GM21619 (cell line): ENCODE measurements around the gene ARL6.
"Not testable (repeated sequence)": the region's sequence is repeated elsewhere in the genome, so short reads cannot be mapped to it uniquely, and the experiment has no call there.

Experiments
- ATAC-seq: cut with Tn5 transposase; IDR thresholded peaks from one replicate; pipeline ENCODE4 v1.9.1; 2021; ENCODE audit not compliant: unreplicated experiment

ARL6 gene

DNA sequence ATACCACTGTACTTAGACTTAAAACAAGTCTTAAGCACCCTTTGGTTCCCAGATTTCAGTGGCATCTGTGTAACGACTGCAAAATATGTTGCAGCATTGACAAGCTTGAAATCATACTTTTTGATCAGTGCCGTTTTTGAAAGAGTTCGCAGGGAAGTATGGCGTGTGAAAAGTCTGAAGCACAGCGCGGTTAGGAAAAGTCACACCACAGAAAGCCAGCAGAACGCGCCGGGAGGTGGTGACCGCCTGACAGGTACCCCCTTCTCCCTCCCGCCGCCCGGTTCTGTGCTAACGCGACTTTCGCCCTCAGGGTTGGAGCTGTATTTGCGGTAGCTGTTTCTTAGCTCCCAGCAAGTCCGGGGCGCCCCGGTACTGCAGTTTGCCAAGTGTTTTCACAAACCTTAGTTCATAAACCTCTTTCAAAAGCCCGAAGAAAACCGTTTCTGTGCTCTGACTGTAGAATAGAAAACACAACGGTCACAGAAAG is 56.8 kb downstream of the ARL6 start:
- peak; percentile 49 for ATAC-seq

- ATAC-seq = peak; percentile 97
These were observed 57.3 kb downstream of the ARL6 start, which contains the start of gene CRYBG3 for GRCh38 chr3:97821774-97822358. Gene CRYBG3, plus strand, starts transcription at chr3:97822011. Its CDS starts 196 bp downstream, at chr3:97822207.

DNA sequence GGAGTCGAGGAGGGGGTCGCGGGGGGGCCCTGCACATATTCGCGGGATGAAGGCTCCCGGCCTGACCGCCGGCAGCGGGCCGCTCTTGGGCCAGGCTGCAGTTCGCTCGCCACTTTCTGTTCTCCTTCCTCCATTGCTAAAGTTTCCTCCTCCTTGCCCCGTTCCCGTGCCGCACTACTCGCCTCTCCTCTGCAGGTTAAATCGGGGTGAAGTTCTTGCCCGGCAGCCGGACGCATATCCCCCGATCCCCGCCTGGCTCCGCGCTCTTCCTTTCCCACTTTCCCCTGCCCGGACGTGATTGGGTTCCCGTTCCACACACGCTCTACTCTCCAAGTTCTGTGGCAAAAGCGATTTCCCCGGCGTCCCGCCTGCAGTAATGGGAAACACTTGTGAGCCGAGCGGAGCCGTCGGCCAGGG is 57.8 kb downstream of the ARL6 start:
- ATAC-seq = peak; percentile 28

DNA sequence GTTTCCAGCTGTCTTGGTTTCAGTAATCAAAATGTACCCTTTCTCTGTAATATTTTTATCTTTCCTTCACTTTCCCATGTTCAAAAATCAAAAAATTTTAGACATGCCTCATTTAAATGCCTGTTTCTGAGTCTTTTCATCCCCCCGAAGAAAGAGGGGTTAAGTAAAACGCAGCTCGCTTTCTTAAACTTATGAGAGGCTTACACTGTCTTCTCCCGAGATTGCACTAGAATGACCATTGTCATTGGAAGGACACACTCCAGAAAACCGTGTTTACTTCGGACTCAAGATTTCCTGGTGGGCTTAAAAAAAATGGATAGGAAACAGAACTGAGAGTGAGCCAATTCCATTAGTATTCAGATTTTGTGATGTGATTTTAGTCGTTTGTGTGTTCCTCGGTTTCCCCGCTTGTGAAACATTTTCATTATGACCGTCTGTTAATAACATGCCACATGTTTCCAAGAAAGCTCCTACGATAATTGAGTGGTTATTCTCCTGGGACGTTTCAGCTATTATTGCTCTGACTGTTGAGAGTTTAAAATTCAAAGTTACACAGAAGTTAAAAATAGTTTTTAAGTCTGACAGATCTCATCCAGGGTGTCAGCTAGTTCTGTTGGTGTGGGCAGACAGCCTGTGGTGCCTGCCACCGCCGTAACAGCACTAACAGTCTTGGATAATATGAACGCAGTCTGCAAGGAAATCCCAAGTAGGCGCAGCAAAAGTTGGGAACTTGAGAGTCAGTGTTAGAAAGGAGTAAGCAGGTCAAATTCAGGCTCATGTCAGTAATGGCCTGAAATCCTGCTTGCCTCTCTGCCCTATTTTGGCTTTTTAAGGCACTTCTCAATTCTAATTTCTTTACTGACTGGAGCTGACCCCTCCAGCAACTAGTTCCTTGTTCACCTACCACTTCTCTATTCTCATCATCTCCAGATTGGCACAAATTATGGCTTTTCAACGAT is 58.8 kb downstream of the ARL6 start:
- no peak for ATAC-seq

DNA sequence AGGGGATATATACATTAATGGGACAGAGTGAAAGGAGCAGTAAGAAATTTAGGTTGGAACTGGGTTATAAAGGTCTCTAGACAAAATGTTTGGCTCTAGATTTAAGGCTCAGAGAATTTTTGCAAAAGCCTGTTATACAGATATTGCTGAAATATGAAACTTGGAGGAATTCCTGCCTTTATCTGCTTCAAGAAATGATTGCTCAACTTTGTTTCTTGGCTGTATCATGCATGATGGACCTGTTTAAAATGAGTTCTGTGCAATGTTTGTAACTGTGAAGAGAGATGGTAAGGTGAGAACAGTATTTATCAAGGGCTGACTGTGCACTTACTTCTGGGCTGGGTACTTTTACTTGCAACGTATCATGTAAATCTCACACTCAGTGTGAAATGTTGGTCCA is 60.5 kb downstream of the ARL6 start:
- no peak for ATAC-seq

GRCh38 chr3:97827741-97828471 is 63.3 kb downstream of the ARL6 start:
- no peak for ATAC-seq

DNA sequence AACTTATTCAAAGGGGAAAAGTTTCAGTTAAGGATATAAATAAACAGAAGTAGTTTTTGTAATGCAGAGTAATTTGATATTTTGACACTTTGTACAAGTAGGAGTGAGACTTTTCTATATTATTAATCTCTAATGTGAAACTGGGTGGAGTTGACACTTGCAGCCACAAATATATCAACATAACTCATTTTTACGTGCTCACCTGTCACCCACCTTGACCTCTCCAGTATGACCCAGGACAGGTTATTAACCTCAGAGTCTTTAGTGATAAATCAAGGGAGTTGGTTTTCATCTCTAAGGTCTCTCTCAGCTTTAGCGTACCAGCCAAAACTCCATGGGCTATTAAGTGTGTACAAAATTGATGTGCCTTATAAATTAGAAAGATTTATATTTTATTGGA is 64.6 kb downstream of the ARL6 start:
- no peak for ATAC-seq

GRCh38 chr3:97830638-97831037 is 66.1 kb downstream of the ARL6 start:
- no peak for ATAC-seq

GRCh38 chr3:97831140-97831539 is 66.6 kb downstream of the ARL6 start:
- ATAC-seq = no peak

- not testable (repeated sequence) for ATAC-seq
These were observed 68.6 kb downstream of the ARL6 start for GRCh38 chr3:97833184-97833583.

DNA sequence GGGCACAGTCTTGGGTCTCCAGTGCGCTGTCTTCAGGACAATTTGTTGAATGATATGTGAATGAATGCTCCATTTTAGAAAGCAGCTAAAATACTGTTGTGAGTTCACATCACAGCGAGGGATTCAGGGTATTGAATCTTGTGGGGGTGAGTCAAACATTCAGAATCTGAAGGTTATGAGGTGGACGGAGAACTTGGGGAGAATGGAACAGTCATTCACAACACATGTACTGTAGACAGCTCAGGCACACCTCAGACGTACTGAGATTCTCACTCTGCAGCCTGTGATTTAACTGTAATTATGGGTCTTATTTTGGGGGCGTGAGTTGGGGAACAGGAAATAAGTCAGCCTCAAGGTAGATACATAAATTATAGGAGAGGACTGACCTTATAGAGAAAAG is 71.2 kb downstream of the ARL6 start:
- ATAC-seq = no peak

GRCh38 chr3:97838393-97838792 is 73.8 kb downstream of the ARL6 start:
- ATAC-seq = no peak

DNA sequence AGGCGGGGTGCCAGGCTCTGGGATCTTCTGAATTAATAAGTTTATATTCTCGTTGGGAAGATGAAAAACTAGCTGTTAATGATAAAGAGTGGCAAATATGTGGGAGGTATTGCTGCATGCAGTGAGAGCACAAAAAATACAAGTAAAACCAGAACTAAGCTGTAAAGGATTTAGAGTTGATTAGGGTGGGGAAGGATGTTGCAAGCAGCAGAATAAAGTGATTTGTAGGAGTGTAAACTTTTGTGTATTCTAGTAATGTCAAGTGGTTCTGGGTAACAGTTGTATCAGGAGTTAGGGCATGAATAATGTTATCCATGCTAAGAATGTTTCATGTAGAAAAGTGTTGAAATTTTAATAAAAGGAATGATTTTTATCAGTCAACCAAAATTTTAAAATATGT is 75.4 kb downstream of the ARL6 start:
- ATAC-seq = no peak

DNA sequence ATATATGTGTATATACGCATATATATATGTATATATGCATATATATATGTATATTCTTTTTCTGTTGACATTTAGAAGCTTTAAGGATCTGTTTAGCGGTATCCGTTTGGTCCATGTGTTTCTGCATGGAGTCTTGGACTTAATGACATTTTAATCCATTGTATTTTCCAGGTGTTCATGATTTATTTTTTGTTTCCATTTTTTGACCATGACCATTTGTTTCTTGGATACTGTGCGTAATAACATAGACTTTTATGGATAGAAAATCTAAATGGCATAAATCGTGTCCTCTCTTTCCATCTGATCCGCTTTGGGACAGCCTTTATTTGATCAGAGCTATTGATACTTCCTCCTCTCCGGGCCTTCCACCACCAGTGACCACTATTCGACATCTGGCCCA is 76.7 kb downstream of the ARL6 start:
- ATAC-seq = no peak

- ATAC-seq = no peak
These were observed 77.4 kb downstream of the ARL6 start for GRCh38 chr3:97841956-97842355.

DNA sequence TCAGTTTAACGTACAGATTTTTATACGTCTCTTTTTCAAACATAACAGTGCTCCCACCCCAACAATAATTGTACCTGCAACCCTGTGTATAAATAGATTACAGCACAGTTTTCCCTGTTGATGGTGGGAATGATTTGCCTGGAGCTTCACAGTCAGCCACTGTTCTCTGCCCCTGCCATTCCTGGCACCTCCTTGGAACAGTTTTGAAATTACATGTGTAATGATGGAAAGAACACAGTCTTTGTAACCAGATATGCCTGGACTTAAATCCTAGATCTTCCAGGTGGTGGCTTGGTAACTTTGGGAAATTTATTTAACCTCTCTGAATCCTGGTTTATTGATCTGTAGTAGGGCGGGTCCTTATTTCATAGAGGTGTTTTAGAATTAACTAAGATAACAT is 84.2 kb downstream of the ARL6 start:
- ATAC-seq = no peak
